Erythroblast (primary cell): ENCODE results near the gene HBE1.

Source experiments
- GATA1 ChIP-seq: IDR thresholded peaks from 2 replicates; pipeline ENCODE4 v1.6.1; 2011; ENCODE audit warnings: low read depth, mild to moderate bottlenecking, control low read depth, low read length, moderate library complexity
- POLR2A ChIP-seq: IDR thresholded peaks from 2 replicates; pipeline ENCODE4 v1.6.1; 2011; ENCODE audit warnings: mild to moderate bottlenecking, low read length

GRCh38 chr11:5293028-5293427 lies 23.3 kb upstream of the HBE1 start:
- TF ChIP-seq POLR2A (no peak), GATA1 (no peak)
